HepG2 (cell line): ENCODE data around the gene MAMLD1. TPM values are rescaled to one million over a fixed set of nuclear protein-coding genes. Genes with fewer than 3 reads are reported as not detected.

Experiments used
- ATAC-seq: fragments of 200-7000 bp; cut with Tn5 transposase; 3 replicates; pipeline ENCODE4 v1.9.1; 2020; ENCODE audit warnings: mild to moderate bottlenecking, moderate library complexity
- BruUV-seq: library from RNA; stranded (reverse); fragments of 400-500 nt; replicated peaks from 2 replicates; lab custom pipeline; 2021; lab: Mats Ljungman, UMichigan
- CTCF ChIA-PET: fragments of 300-600 bp; formaldehyde crosslinking; extraction: SDS; loops from one replicate; lab custom pipeline; 2021; ENCODE audit warnings: low total read pairs, inconsistent platforms, low intra/inter-chr PET ratio; lab: Yijun Ruan, JAX
- POLR2A ChIA-PET: fragments of 350-600 bp; sonication (Branson Sonifier 250); formaldehyde crosslinking; loops from one replicate; lab custom pipeline; 2020; ENCODE audit warnings: antibody characterized with exemption, inconsistent platforms; lab: Yijun Ruan, JAX
- DNase-seq: peaks from one replicate; pipeline ENCODE4 v3.0.0-alpha.2; 2015; ENCODE audit warnings: low spot score
- FAIRE-seq: peaks from 3 replicates; lab custom pipeline; 2011; peaks lifted over from hg19 to GRCh38; lab: Jason Lieb, UNC
- H2AFZ ChIP-seq: one replicate; pipeline ENCODE4 v1.6.1; 2011; ENCODE audit warnings: low read length, inconsistent platforms
- H3K27ac ChIP-seq: fragments of 300-600 bp; 3 replicates; pipeline ENCODE4 v1.8.0; 2011; ENCODE audit warnings: mixed run types, mild to moderate bottlenecking, mixed read lengths, low read length, inconsistent platforms; ENCODE audit not compliant: insufficient read depth; ENCODE audit errors: extremely low read length
- H3K27me3 ChIP-seq, 2 experiments: fragments of 200-600 bp in 1 of 2; 2 replicates in 1 of 2; 3 replicates in 1 of 2; pipeline versions ENCODE4 v1.6.0 to v1.8.0; 2011; ENCODE audit warnings: low read length in 2 of 2, mild to moderate bottlenecking in 2 of 2, moderate library complexity in 2 of 2, inconsistent platforms in 1 of 2; ENCODE audit not compliant: insufficient read depth in 2 of 2, control insufficient read depth in 1 of 2
- H3K36me3 ChIP-seq, 2 experiments: fragments of 200-600 bp in 1 of 2; replicated peaks in 1 of 2; 2 replicates in 1 of 2; 3 replicates in 1 of 2; pipeline versions ENCODE4 v1.5.1 to v1.8.0; 2011; ENCODE audit warnings: low read length in 2 of 2, inconsistent platforms in 1 of 2; ENCODE audit not compliant: insufficient read depth in 2 of 2, control insufficient read depth in 1 of 2
- H3K4me1 ChIP-seq: 2 replicates; pipeline ENCODE4 v1.5.1; 2012; ENCODE audit warnings: low read length, inconsistent platforms; ENCODE audit not compliant: insufficient read depth
- H3K4me2 ChIP-seq: 2 replicates; pipeline ENCODE4 v1.6.0; 2011; ENCODE audit warnings: low read depth, low read length, inconsistent platforms
- H3K4me3 ChIP-seq, 3 experiments: fragments of 200-600 bp in 1 of 3; sonication (generic), shearing (Covaris generic) in 1 of 3; replicated peaks in 1 of 3; 2 replicates each; pipeline ENCODE4 v1.5.1; 2011 to 2016; ENCODE audit warnings: low read length in 3 of 3, inconsistent platforms in 2 of 3, low read depth in 2 of 3, mild to moderate bottlenecking in 2 of 3, control low read depth in 1 of 3, mixed read lengths in 1 of 3; ENCODE audit not compliant: insufficient read depth in 1 of 3
- H3K79me2 ChIP-seq: one replicate; pipeline ENCODE4 v1.6.1; 2011; ENCODE audit warnings: low read length, inconsistent platforms; ENCODE audit not compliant: insufficient read depth
- H3K9ac ChIP-seq: 2 replicates; pipeline ENCODE4 v1.6.0; 2011; ENCODE audit warnings: mild to moderate bottlenecking, low read depth, low read length, inconsistent platforms; ENCODE audit not compliant: insufficient read depth
- H3K9me3 ChIP-seq: 2 replicates; pipeline ENCODE4 v1.5.1; 2012; ENCODE audit warnings: mild to moderate bottlenecking, low read length
- H4K20me1 ChIP-seq: 2 replicates; pipeline ENCODE4 v1.6.0; 2011; ENCODE audit warnings: inconsistent platforms, mild to moderate bottlenecking, low read length, moderate library complexity; ENCODE audit not compliant: insufficient read depth
- ATF7 ChIP-seq, 2 experiments: fragments of 450-650 bp in 1 of 2; sonication (generic) in 1 of 2; formaldehyde crosslinking in 1 of 2; IDR thresholded peaks; 2 replicates each; pipeline versions ENCODE4 v1.4.0 to v1.6.1; 2016 to 2020; ENCODE audit warnings: antibody characterized with exemption in 1 of 2, mild to moderate bottlenecking in 1 of 2, missing genetic modification reagents in 1 of 2
- ELF4 ChIP-seq: sonication (generic); formaldehyde crosslinking; IDR thresholded peaks from 2 replicates; pipeline ENCODE4 v1.5.0; 2020; ENCODE audit warnings: missing genetic modification reagents, mild to moderate bottlenecking, moderate library complexity, borderline replicate concordance
- HHEX ChIP-seq: IDR thresholded peaks from 2 replicates; pipeline ENCODE4 v1.6.1; 2016; ENCODE audit warnings: control low read depth
- HIC2 ChIP-seq: sonication (generic); formaldehyde crosslinking; IDR thresholded peaks from 2 replicates; pipeline ENCODE4 v1.9.0; 2022; ENCODE audit warnings: low read depth, missing genetic modification reagents
- KMT2A ChIP-seq: sonication (generic); formaldehyde crosslinking; IDR thresholded peaks from 2 replicates; pipeline ENCODE4 v1.4.0; 2020; ENCODE audit warnings: missing genetic modification reagents
- MLLT10 ChIP-seq: sonication (generic); formaldehyde crosslinking; IDR thresholded peaks from 2 replicates; pipeline ENCODE4 v1.4.0; 2020; ENCODE audit warnings: missing genetic modification reagents
- PHF8 ChIP-seq: sonication (generic); formaldehyde crosslinking; IDR thresholded peaks from 2 replicates; pipeline ENCODE4 v1.5.0; 2020; ENCODE audit warnings: missing genetic modification reagents
- SP1 ChIP-seq, 2 experiments: fragments of 450-650 bp in 1 of 2; sonication (generic) in 1 of 2; formaldehyde crosslinking in 1 of 2; IDR thresholded peaks; 2 replicates each; pipeline versions ENCODE4 v1.4.0 to v1.6.1; 2016 to 2020; ENCODE audit warnings: missing genetic modification reagents in 1 of 2
- TGIF2 ChIP-seq: IDR thresholded peaks from 2 replicates; pipeline ENCODE4 v1.6.1; 2016; ENCODE audit warnings: control low read depth, missing compliant biosample characterization
- TIGD3 ChIP-seq: sonication (generic); formaldehyde crosslinking; IDR thresholded peaks from 2 replicates; pipeline ENCODE4 v1.5.1; 2020; ENCODE audit warnings: mild to moderate bottlenecking, missing genetic modification reagents, borderline replicate concordance
- ZNF326 ChIP-seq: sonication (generic); formaldehyde crosslinking; IDR thresholded peaks from 2 replicates; pipeline ENCODE4 v1.4.0; 2020; ENCODE audit warnings: missing genetic modification reagents, borderline replicate concordance
- ZNF382 ChIP-seq: sonication (generic); formaldehyde crosslinking; IDR thresholded peaks from 2 replicates; pipeline ENCODE4 v1.5.0; 2020; ENCODE audit warnings: missing genetic modification reagents, mild to moderate bottlenecking, borderline replicate concordance
- ZNF414 ChIP-seq: sonication (generic); formaldehyde crosslinking; IDR thresholded peaks from 2 replicates; pipeline ENCODE4 v1.5.0; 2020; ENCODE audit warnings: missing genetic modification reagents
- ZNF510 ChIP-seq: sonication (generic); formaldehyde crosslinking; IDR thresholded peaks from 2 replicates; pipeline ENCODE4 v1.4.0; 2020; ENCODE audit warnings: low read depth, mild to moderate bottlenecking, missing genetic modification reagents
- WGBS: methylation state at CpG from one replicate; pipeline ENCODE4 v1.1.6; 2017; ENCODE audit warnings: low lambda C conversion rate; 5-methylcytosine and 5-hydroxymethylcytosine counted together
- in situ Hi-C: cut with HindIII; loops from 2 replicates; pipeline ENCODE4 v1.10.0; 2017; ENCODE audit warnings: low pct_unique_long_range_greater_than_20kb; ENCODE audit not compliant: extremely low pct_ligation_motif_present
- intact Hi-C: fragments of 100-400 bp; cut with micrococcal nuclease; formaldehyde crosslinking; loops from one replicate; pipeline ENCODE4 v1.10.0; 2022; ENCODE audit not compliant: unreplicated experiment
- polyA plus RNA-seq, 8 experiments: library from polyadenylated mRNA; depleted of rRNA in 3 of 8; stranded (reverse) in 7 of 8; unstranded in 1 of 8; fragments of >200 nt; fragmentation: Illumina TruSeq in 4 of 8; extraction: Trizol in 4 of 8; gene quantifications; 2 replicates each; pipeline versions ENCODE4 v1.2.1 to v1.2.3, GENCODE V29; 2011 to 2016; ENCODE audit warnings: low read depth in 4 of 8, missing spikeins in 1 of 8, mixed read lengths in 1 of 8; ENCODE audit not compliant: insufficient read depth in 1 of 8
- total RNA-seq, 5 experiments: library from RNA; depleted of rRNA; stranded (reverse); fragments of >200 nt; fragmentation: Illumina TruSeq; extraction: Trizol; gene quantifications; 2 replicates each; pipeline ENCODE4 v1.2.3, GENCODE V29; 2016; ENCODE audit warnings: low read depth in 1 of 5

Gene MAMLD1
- total and polyA plus RNA-seq, 2 of the 13 experiments (the other 11 are each of a cell fraction or from before 2014, with no cell fraction given), result not detected

GRCh38 chrX:150329282-150329681 lies 33.8 kb upstream of the MAMLD1 start (continued):
- TF ChIP-seq TIGD3 (CRISPR knock-in tag), result no peak
- no peak for TF ChIP-seq SP1 (IDR thresholded peaks at IDR 0.05)
- TF ChIP-seq SP1 (CRISPR knock-in tag; IDR thresholded peaks at IDR 0.05), result no peak
- no peak for TF ChIP-seq MLLT10
- TF ChIP-seq ZNF382 (CRISPR knock-in tag), result no peak
- no peak for TF ChIP-seq ELF4
- no peak for TF ChIP-seq ZNF326 (CRISPR knock-in tag)
- TF ChIP-seq ZNF510, result no peak
- no peak for TF ChIP-seq PHF8 (CRISPR knock-in tag)
- TF ChIP-seq KMT2A (CRISPR knock-in tag), result no peak
- TF ChIP-seq HHEX (CRISPR knock-in tag), result no peak

- ChIA-PET CTCF (no interaction called here), POLR2A (no interaction called here)
- FAIRE-seq (no peak), DNase-seq (no peak), ATAC-seq (no peak)
- H3K27ac ChIP-seq, result no peak overlapping the region
- no peak overlapping the region for H2AFZ ChIP-seq
- no peaks in the 10 kb centered on the region for H3K4me1 ChIP-seq
- no peaks in the 10 kb centered on the region for H4K20me1 ChIP-seq
- in situ Hi-C loops, result no loop called here
- no peaks in the 10 kb centered on the region for H3K27me3 ChIP-seq
- H3K4me2 ChIP-seq, result no peak overlapping the region
- no peak overlapping the region for H3K4me3 ChIP-seq
- no peaks in the 10 kb centered on the region for H3K36me3 ChIP-seq
- intact Hi-C loops, result no loop called here
- H3K9ac ChIP-seq, result no peak overlapping the region
- no peaks in the 10 kb centered on the region for H3K79me2 ChIP-seq
- 6% methylated on average over 2 of the region's 2 CpGs for WGBS
- H3K9me3 ChIP-seq, result no peaks in the 10 kb centered on the region
- BruUV-seq, result no TSS peak
- TF ChIP-seq ZNF414 (no peak), ATF7 (IDR thresholded peaks at IDR 0.05) (0 out of 2 replicates have a peak, but pooled peaks have one; percentile 4), ATF7 (CRISPR knock-in tag; IDR thresholded peaks at IDR 0.05) (no peak), TGIF2 (no peak), HIC2 (CRISPR knock-in tag) (no peak)
Measured at GRCh38 chrX:150329868-150330267, 33.2 kb upstream of the MAMLD1 start.
